Esophagus muscularis mucosa (tissue), 3 donors: ENCODE data around the gene MEIS3.

Experiments used
- CTCF ChIP-seq, 3 experiments: fragments of 200-600 bp in 2 of 3; fragments of 450-650 bp in 1 of 3; sonication (generic) in 2 of 3; IDR thresholded peaks; one replicate each; pipeline ENCODE4 v1.5.1; 2017 to 2019; ENCODE audit warnings: antibody characterized with exemption in 3 of 3, mild to moderate bottlenecking in 2 of 3, moderate library complexity in 1 of 3
- POLR2AphosphoS5 ChIP-seq, 2 donors: sonication (generic); formaldehyde crosslinking; IDR thresholded peaks; one replicate each; pipeline ENCODE4 v1.6.1; 2017; ENCODE audit warnings: antibody characterized with exemption in 2 of 2

DNA sequence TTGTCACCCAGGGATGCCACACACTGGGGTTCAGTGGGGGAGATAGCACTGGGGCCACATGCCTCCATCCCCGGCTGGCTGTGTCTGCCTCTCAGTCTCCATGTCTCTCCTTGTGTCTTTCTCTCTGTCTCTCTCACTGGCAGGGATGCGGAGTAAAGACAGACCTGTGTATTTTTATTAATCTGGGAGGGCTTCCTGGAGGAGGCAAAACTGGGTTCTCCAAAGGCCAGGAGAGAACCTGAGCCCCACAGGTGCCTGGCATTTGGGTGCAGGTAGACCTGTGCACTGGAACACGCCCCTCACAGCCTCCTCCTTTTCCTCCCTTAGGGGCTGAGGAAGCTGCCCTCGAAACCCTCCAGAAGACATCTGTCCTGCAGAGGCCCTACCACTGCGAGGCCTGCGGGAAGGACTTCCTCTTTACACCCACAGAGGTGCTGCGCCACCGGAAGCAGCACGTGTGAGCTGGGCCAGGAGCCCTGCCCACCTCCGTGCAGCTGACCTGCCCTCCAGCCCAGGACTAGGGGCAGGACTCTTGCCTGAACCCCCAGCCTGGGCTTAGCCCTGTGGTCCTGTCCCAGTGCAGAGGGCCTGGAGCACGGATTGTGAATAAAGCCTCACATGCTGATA, 37.6 kb downstream of the MEIS3 start:
- TF ChIP-seq CTCF (IDR thresholded peaks at IDR 0.05) (no peak), POLR2AphosphoS5 (IDR thresholded peaks at IDR 0.05) (no peak)
